ENCODE data around the gene TUBA4B. TPM values are rescaled to one million over a fixed set of nuclear protein-coding genes. Genes with fewer than 3 reads are reported as not detected.
A peak's percentile ranks its signal among the peaks of the same experiment; 100 is the strongest.

Gene TUBA4B
- polyA plus RNA-seq, 3 donors = not detected

DNA sequence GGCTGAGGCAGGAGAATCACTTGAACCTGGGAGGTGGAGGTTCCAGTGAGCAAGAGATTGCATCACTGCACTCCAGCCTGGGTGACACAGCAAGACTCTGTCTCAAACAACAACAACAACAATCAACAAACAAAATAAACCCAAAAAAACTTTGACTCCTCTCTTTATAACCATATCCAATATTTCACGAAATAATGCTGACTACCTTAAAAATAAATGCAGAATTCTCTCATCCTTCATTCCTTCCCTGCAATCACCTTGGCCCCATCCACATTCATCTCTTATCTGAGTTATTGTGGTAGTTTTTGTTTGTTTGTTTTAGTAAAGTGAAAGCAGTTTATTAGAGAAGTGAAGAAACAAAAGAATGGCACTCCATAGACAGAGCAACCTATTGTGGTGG, 53.0 kb downstream of the TUBA4B start:
- H3K9ac ChIP-seq (ENCODE audit: insufficient read depth, low read length, poor library complexity, severe bottlenecking) = no peak overlapping the region
- H3K4me1 Mint-ChIP-seq = peaks cover 5% of the 10 kb centered on the region
- H3K27me3 ChIP-seq (ENCODE audit: control insufficient read depth in 2 of 2, insufficient read depth in 2 of 2, low read length in 2 of 2) = peaks cover 29 to 39% of the 10 kb centered on the region in 2 donors
- TF ChIP-seq, protein P1, sequence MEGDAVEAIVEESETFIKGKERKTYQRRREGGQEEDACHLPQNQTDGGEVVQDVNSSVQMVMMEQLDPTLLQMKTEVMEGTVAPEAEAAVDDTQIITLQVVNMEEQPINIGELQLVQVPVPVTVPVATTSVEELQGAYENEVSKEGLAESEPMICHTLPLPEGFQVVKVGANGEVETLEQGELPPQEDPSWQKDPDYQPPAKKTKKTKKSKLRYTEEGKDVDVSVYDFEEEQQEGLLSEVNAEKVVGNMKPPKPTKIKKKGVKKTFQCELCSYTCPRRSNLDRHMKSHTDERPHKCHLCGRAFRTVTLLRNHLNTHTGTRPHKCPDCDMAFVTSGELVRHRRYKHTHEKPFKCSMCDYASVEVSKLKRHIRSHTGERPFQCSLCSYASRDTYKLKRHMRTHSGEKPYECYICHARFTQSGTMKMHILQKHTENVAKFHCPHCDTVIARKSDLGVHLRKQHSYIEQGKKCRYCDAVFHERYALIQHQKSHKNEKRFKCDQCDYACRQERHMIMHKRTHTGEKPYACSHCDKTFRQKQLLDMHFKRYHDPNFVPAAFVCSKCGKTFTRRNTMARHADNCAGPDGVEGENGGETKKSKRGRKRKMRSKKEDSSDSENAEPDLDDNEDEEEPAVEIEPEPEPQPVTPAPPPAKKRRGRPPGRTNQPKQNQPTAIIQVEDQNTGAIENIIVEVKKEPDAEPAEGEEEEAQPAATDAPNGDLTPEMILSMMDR (IDR thresholded peaks at IDR 0.05) = no peak
- DNase-seq = no peak
- H3K9me3 ChIP-seq (replicated peaks in 1 of 2; ENCODE audit: control insufficient read depth in 1 of 2, insufficient read depth in 1 of 2, low read length in 2 of 2) = peaks cover 0 to 6% of the 10 kb centered on the region in 2 donors
- H4K20me1 ChIP-seq (ENCODE audit: insufficient read depth, low read length) = no peaks in the 10 kb centered on the region
- no peaks in the 10 kb centered on the region for H3K79me2 ChIP-seq (ENCODE audit: insufficient read depth, low read length)
- no peak overlapping the region for H3K4me2 ChIP-seq (replicated peaks; ENCODE audit: extremely low read depth, low read length, poor library complexity, severe bottlenecking)
- no peaks in the 10 kb centered on the region for H3K4me1 ChIP-seq (ENCODE audit: control insufficient read depth in 1 of 2, insufficient read depth in 2 of 2, low read length in 2 of 2)
- H3K27me3 Mint-ChIP-seq (ENCODE audit: low read depth in 3 of 3) = peaks cover 54 to 77% (median 60%) of the 10 kb centered on the region in 3 donors
- peaks cover 0 to 16% (median 5%) of the 10 kb centered on the region in 7 donors for H3K9me3 Mint-ChIP-seq
- no peak overlapping the region for H3K4me3 ChIP-seq (replicated peaks in 1 of 3; ENCODE audit: low read depth in 2 of 3, low read length in 3 of 3)
- H3K36me3 Mint-ChIP-seq = no peaks in the 10 kb centered on the region
- intact Hi-C loops (cut with micrococcal nuclease) = loop anchor here in 1 of 2 donors (10.0 kb wide), 1 partner anchor 251 kb away; no protein-coding TSS in a partner anchor
- WGBS (ENCODE audit: insufficient coverage) = no CpG with 5 or more reads among the region's 1 CpG
- no peak overlapping the region for H2AFZ ChIP-seq (ENCODE audit: insufficient read depth, low read depth, low read length, poor library complexity, severe bottlenecking)
- peak overlapping the region in 1 of 2 donors; percentile 12 for H3K4me3 Mint-ChIP-seq
- no peak overlapping the region for H3K27ac ChIP-seq (ENCODE audit: low read depth in 1 of 2, low read length in 2 of 2)
- no peaks in the 10 kb centered on the region for H3K36me3 ChIP-seq (replicated peaks in 1 of 2; ENCODE audit: control insufficient read depth in 1 of 2, insufficient read depth in 2 of 2, low read length in 2 of 2)
- no peak overlapping the region for H3K27ac Mint-ChIP-seq

DNA sequence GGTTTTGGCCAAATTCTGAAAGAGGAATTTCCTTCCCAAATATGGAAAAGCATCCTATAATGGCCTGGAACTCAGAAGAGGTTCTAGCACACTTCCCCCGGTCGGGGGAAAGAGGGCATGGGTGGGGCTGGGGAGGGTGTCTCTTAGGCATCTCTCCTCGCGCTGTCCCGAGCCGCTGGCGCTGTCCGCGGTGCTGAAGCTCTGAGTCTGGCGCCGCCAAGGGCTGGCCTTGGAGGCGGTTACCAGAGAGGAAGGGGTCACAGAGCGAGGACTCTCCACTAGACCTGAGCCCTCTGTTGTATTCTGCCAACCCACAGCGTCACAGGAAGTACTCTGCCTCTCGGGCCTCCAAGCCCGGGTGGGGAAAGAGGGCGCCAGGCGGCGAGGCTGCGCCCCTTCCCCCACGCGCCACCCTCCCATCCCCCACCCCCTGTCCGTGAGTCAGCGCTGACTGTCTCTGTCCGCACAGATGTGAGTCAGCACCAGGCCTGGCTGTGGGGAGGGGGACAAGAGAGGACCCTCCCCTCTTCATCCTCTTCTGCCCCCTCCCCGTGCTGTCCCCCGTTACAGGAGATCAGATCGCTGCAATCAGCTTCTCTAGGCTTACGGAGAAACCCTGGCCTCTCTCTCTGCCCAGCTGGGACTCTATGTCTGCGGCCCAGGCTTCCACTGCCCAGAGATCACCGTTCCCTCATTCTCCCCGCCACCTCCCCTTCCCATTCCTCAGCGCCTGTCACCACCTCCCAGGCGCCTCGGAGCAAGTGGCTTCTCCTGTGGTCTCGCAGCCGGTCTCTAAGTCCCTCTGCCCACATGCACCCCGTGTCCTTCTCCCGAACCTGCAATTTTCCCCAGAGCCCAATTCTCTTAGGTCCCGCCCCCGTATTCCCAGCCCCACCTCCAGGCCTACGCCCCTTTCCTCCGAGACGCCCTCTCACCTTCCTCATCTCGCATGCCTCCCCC, 55.4 kb downstream of the TUBA4B start:
- H3K4me2 ChIP-seq (replicated peaks; ENCODE audit: extremely low read depth, low read length, poor library complexity, severe bottlenecking) = no peak overlapping the region
- intact Hi-C loops (cut with micrococcal nuclease) = loop anchor here in 1 of 2 donors (10.0 kb wide), 1 partner anchor 254 kb away; no protein-coding TSS in a partner anchor
- Mint-ChIP-seq H3K36me3 (no peaks in the 10 kb centered on the region), H3K4me3 (peak overlapping the region; percentile 4 to 77), H3K27me3 (ENCODE audit: low read depth in 3 of 3) (peaks cover 42 to 68% (median 52%) of the 10 kb centered on the region in 3 donors), H3K27ac (peak overlapping the region in 1 of 7 donors; percentile 41), H3K4me1 (peaks cover 5% of the 10 kb centered on the region), H3K9me3 (peaks cover 0 to 19% (median 7%) of the 10 kb centered on the region in 7 donors)
- TF ChIP-seq, protein P1 (IDR thresholded peaks at IDR 0.05) = no peak
- WGBS (ENCODE audit: insufficient coverage) = 8% methylated on average over 31 of the region's 45 CpGs
- no peaks in the 10 kb centered on the region for H3K79me2 ChIP-seq (ENCODE audit: insufficient read depth, low read length)
- peaks cover 0 to 6% of the 10 kb centered on the region in 2 donors for H3K9me3 ChIP-seq (replicated peaks in 1 of 2; ENCODE audit: control insufficient read depth in 1 of 2, insufficient read depth in 1 of 2, low read length in 2 of 2)
- peaks cover 29 to 43% of the 10 kb centered on the region in 2 donors for H3K27me3 ChIP-seq (ENCODE audit: control insufficient read depth in 2 of 2, insufficient read depth in 2 of 2, low read length in 2 of 2)
- H2AFZ ChIP-seq (ENCODE audit: insufficient read depth, low read depth, low read length, poor library complexity, severe bottlenecking) = no peak overlapping the region
- peak; percentile 34 to 44 (median 35) for DNase-seq
- no peaks in the 10 kb centered on the region for H3K36me3 ChIP-seq (replicated peaks in 1 of 2; ENCODE audit: control insufficient read depth in 1 of 2, insufficient read depth in 2 of 2, low read length in 2 of 2)
- no peaks in the 10 kb centered on the region for H4K20me1 ChIP-seq (ENCODE audit: insufficient read depth, low read length)
- H3K4me1 ChIP-seq (ENCODE audit: control insufficient read depth in 1 of 2, insufficient read depth in 2 of 2, low read length in 2 of 2) = no peaks in the 10 kb centered on the region
- H3K9ac ChIP-seq (ENCODE audit: insufficient read depth, low read length, poor library complexity, severe bottlenecking) = no peak overlapping the region
- H3K4me3 ChIP-seq (replicated peaks in 1 of 3; ENCODE audit: low read depth in 2 of 3, low read length in 3 of 3) = no peak overlapping the region
- H3K27ac ChIP-seq (ENCODE audit: low read depth in 1 of 2, low read length in 2 of 2) = no peak overlapping the region
